Right atrium auricular region (tissue), 2 donors: Measurements from ENCODE around the gene ZNF627. TPM values are rescaled to one million over a fixed set of nuclear protein-coding genes. Genes with fewer than 3 reads are reported as not detected.

Source experiments
- DNase-seq: peaks from one replicate; pipeline ENCODE4 v3.0.0-alpha.2; 2019; ENCODE audit warnings: low spot score
- H3K27ac ChIP-seq, 2 donors: fragments of 200-600 bp; sonication (generic); 1 replicate in 1 of 2; 2 replicates in 1 of 2; pipeline ENCODE4 v1.5.1; 2016 to 2019
- H3K27me3 ChIP-seq, 2 donors: fragments of 200-600 bp; sonication (generic); one replicate each; pipeline versions ENCODE4 v1.5.1 to v1.6.0; 2017 to 2019
- H3K36me3 ChIP-seq: fragments of 200-600 bp; sonication (generic); one replicate; pipeline ENCODE4 v1.5.1; 2016
- H3K4me1 ChIP-seq, 2 donors: fragments of 200-600 bp; sonication (generic); one replicate each; pipeline versions ENCODE4 v1.5.1 to v1.6.0; 2017 to 2019
- H3K4me3 ChIP-seq, 2 donors: fragments of 200-600 bp; sonication (generic); 1 replicate in 1 of 2; 2 replicates in 1 of 2; pipeline ENCODE4 v1.5.1; 2017 to 2019; ENCODE audit warnings: mild to moderate bottlenecking in 1 of 2, moderate library complexity in 1 of 2
- H3K9me3 ChIP-seq, 2 donors: fragments of 200-600 bp; sonication (generic); one replicate each; pipeline ENCODE4 v1.5.1; 2019
- total RNA-seq, 2 donors: library from RNA; depleted of rRNA; stranded (reverse); fragments of >200 nt; gene quantifications; one replicate each; pipeline ENCODE4 v1.1.0, GENCODE V29; 2016
- TF ChIP-seq, protein P1 (sequence below), 2 donors: fragments of 200-600 bp; sonication (generic); IDR thresholded peaks; one replicate each; pipeline ENCODE4 v1.5.1; 2019; ENCODE audit warnings: antibody characterized with exemption in 2 of 2

ZNF627 gene
- total RNA-seq, 2 donors from 2014 or later, result 6.0 to 6.7 TPM

GRCh38 chr19:11552666-11553372 lies 44.5 kb upstream of the ZNF627 start:
- H3K27ac ChIP-seq, result no peak overlapping the region

DNA sequence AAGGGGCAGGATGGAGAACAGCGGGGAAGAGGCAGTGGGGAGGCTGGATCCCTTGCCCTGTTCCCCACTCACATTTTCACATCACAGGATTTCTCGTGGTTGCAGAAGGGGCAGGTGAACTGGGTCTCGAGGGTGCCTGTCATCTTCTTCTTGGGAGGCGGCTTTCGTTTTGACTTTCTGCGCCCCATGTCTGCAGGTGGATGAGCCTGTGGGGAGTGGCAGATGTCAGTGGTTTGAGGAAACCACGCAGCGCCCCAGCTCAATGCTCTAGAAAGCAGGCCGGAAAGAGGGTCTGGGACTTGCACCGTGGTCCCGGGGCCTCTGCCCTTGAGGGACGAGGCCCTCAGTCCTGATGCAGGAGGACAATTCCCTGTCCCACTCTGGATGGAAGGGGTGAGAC lies 43.1 kb upstream of the ZNF627 start:
- no peak overlapping the region for H3K4me3 ChIP-seq
- peaks cover 40% of the 10 kb centered on the region for H3K36me3 ChIP-seq
- TF ChIP-seq, protein P1, sequence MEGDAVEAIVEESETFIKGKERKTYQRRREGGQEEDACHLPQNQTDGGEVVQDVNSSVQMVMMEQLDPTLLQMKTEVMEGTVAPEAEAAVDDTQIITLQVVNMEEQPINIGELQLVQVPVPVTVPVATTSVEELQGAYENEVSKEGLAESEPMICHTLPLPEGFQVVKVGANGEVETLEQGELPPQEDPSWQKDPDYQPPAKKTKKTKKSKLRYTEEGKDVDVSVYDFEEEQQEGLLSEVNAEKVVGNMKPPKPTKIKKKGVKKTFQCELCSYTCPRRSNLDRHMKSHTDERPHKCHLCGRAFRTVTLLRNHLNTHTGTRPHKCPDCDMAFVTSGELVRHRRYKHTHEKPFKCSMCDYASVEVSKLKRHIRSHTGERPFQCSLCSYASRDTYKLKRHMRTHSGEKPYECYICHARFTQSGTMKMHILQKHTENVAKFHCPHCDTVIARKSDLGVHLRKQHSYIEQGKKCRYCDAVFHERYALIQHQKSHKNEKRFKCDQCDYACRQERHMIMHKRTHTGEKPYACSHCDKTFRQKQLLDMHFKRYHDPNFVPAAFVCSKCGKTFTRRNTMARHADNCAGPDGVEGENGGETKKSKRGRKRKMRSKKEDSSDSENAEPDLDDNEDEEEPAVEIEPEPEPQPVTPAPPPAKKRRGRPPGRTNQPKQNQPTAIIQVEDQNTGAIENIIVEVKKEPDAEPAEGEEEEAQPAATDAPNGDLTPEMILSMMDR (IDR thresholded peaks at IDR 0.05), result no peak
- H3K27me3 ChIP-seq, result no peaks in the 10 kb centered on the region
- no peak overlapping the region for H3K27ac ChIP-seq
- no peaks in the 10 kb centered on the region for H3K9me3 ChIP-seq
- DNase-seq, result no peak
- H3K4me1 ChIP-seq, result peaks cover 0 to 24% of the 10 kb centered on the region in 2 donors

More at GRCh38 chr19:11552666-11553372, 44.5 kb upstream of the ZNF627 start:
- Histone ChIP-seq H3K27me3 (no peaks in the 10 kb centered on the region), H3K4me1 (peaks cover 0 to 16% of the 10 kb centered on the region in 2 donors), H3K36me3 (peaks cover 53% of the 10 kb centered on the region), H3K4me3 (no peak overlapping the region), H3K9me3 (no peaks in the 10 kb centered on the region)
- DNase-seq, result no peak
- TF ChIP-seq, protein P1 (IDR thresholded peaks at IDR 0.05), result no peak

GRCh38 chr19:11555246-11555645 lies 42.0 kb upstream of the ZNF627 start:
- H3K36me3 ChIP-seq, result peaks cover 29% of the 10 kb centered on the region
- TF ChIP-seq, protein P1 (IDR thresholded peaks at IDR 0.05), result no peak
- no peak overlapping the region for H3K4me3 ChIP-seq
- DNase-seq, result no peak
- peak overlapping the region in 1 of 2 donors; percentile 23 for H3K27ac ChIP-seq
- H3K9me3 ChIP-seq, result no peaks in the 10 kb centered on the region
- peaks cover 0 to 33% of the 10 kb centered on the region in 2 donors for H3K4me1 ChIP-seq
- no peaks in the 10 kb centered on the region for H3K27me3 ChIP-seq

- Histone ChIP-seq H3K9me3 (no peaks in the 10 kb centered on the region), H3K4me3 (no peak overlapping the region), H3K27ac (no peak overlapping the region), H3K36me3 (peaks cover 27% of the 10 kb centered on the region), H3K4me1 (peaks cover 0 to 38% of the 10 kb centered on the region in 2 donors), H3K27me3 (no peaks in the 10 kb centered on the region)
- no peak for DNase-seq
- TF ChIP-seq, protein P1 (IDR thresholded peaks at IDR 0.05), result no peak
Observed at GRCh38 chr19:11556634-11557420, 40.5 kb upstream of the ZNF627 start.

DNA sequence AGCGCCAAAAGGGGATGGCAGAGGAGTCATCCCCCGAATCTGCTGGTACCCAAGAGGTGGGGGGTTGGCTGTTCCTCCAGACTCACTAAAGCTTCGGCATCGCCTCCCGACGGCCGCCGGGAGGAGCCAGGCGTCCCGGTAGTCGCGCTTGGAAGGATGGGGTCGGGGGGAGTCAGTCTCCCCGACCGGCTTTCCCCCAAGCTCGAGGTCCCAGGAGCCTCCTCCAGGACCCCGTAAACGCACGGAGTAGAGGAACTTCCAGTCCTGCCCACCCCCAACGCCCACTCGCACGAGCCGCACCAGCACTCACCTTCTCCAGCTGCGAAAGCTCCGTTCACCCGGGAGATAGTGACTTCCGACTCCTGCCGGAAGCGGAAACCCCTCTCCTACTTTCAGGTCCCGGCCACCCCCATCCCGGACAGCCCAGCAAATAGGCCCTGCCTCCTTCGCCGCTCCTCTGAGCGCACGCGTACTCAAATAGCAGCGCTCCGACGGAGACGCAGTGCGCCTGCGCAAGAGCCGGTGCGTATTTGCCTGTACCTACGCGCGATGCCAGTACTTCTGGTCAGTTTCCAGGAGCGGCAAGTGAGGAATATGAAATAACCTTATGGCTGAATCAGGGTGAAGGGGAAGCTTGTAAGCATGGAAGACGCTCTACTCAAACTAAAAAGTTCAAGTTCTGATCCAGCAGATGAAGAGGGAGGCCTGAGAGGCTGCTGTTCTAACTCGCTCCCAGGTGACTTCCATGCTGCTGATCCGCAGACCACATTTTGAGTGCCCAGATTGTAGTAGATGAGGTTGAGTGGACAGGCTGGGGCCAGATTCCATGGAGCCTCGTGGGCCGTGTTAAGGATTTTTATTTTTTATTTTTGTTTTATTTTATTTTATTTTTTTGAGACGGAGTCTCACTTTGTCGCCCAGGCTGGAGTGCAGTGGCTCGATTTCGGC lies 38.1 kb upstream of the ZNF627 start, which contains the start of gene ELOF1:
TSS of gene ELOF1 (minus strand) at position 350 of the 948 bp plus-strand sequence. CDS start 4,883 bp downstream, outside the sequence.
- peak; percentile 98 for DNase-seq
- Histone ChIP-seq H3K36me3 (peaks cover 7% of the 10 kb centered on the region), H3K9me3 (no peaks in the 10 kb centered on the region), H3K27me3 (no peaks in the 10 kb centered on the region), H3K4me3 (peak within 1 kb of the TSS; percentile 80 to 96), H3K27ac (peak within 1 kb of the TSS; percentile 78 to 82), H3K4me1 (peaks cover 0 to 38% of the 10 kb centered on the region in 2 donors)
- TF ChIP-seq, protein P1 (IDR thresholded peaks at IDR 0.05), result no peak
